HEK293 (cell line): ENCODE results near the gene CDYL2.

Experiments used
- CTCF ChIA-PET: fragments of 350-600 bp; formaldehyde crosslinking; extraction: SDS; loops from one replicate; lab custom pipeline; 2021; ENCODE audit warnings: antibody characterized with exemption; lab: Yijun Ruan, JAX
- POLR2A ChIA-PET: fragments of 300-600 bp; formaldehyde crosslinking; extraction: SDS; loops from one replicate; lab custom pipeline; 2020; ENCODE audit warnings: antibody characterized with exemption, inconsistent platforms; lab: Yijun Ruan, JAX
- H3K27ac ChIP-seq: fragments of 200-500 bp; sonication (Bioruptor generic); 2 replicates; pipeline ENCODE4 v1.5.1; 2014; ENCODE audit warnings: low read depth, low read length, control low read depth, inconsistent platforms; ENCODE audit errors: extremely low read depth
- H3K36me3 ChIP-seq, 2 experiments: fragments of 200-500 bp in 1 of 2; sonication (Bioruptor generic) in 1 of 2; 1 replicate in 1 of 2; 2 replicates in 1 of 2; pipeline ENCODE4 v1.5.1; 2014 to 2017; ENCODE audit warnings: inconsistent platforms in 2 of 2, low read length in 2 of 2; ENCODE audit not compliant: control insufficient read depth in 2 of 2, insufficient read depth in 1 of 2
- H3K4me1 ChIP-seq: fragments of 200-500 bp; sonication (Bioruptor generic); 2 replicates; pipeline ENCODE4 v1.5.1; 2014; ENCODE audit warnings: mild to moderate bottlenecking, low read length, inconsistent platforms; ENCODE audit not compliant: control insufficient read depth, insufficient read depth
- H3K4me3 ChIP-seq: 2 replicates; pipeline ENCODE4 v1.5.1; 2011; ENCODE audit warnings: low read depth, mild to moderate bottlenecking, control low read depth, low read length, moderate library complexity
- H3K9me3 ChIP-seq: fragments of 200-500 bp; sonication (Bioruptor generic); 2 replicates; pipeline ENCODE4 v1.5.1; 2014; ENCODE audit warnings: low read depth, low read length, inconsistent platforms; ENCODE audit not compliant: control insufficient read depth, insufficient read depth
- ATF2 ChIP-seq: fragments of 450-650 bp; formaldehyde crosslinking; IDR thresholded peaks from 2 replicates; pipeline ENCODE4 v1.5.1; 2016; ENCODE audit warnings: missing biosample characterization, missing genetic modification characterization, low read depth
- HOXA7 ChIP-seq: sonication (generic); formaldehyde crosslinking; IDR thresholded peaks from 2 replicates; pipeline ENCODE4 v1.8.1; 2022; ENCODE audit warnings: missing genetic modification reagents, borderline replicate concordance
- KLF16 ChIP-seq: fragments of 450-650 bp; formaldehyde crosslinking; IDR thresholded peaks from 2 replicates; pipeline ENCODE4 v1.5.1; 2017; ENCODE audit warnings: missing biosample characterization, missing genetic modification characterization
- MYNN ChIP-seq: fragments of 450-650 bp; formaldehyde crosslinking; IDR thresholded peaks from 2 replicates; pipeline ENCODE4 v1.5.1; 2016; ENCODE audit warnings: missing biosample characterization, missing genetic modification characterization, borderline replicate concordance
- SETDB1 ChIP-seq: IDR thresholded peaks from one replicate; pipeline ENCODE4 v1.6.1; 2017; ENCODE audit warnings: mild to moderate bottlenecking, low read length, moderate library complexity, mixed read lengths; ENCODE audit not compliant: insufficient read length
- ZBTB6 ChIP-seq: fragments of 450-650 bp; formaldehyde crosslinking; IDR thresholded peaks from 2 replicates; pipeline ENCODE4 v1.5.1; 2017; ENCODE audit warnings: missing biosample characterization, missing genetic modification characterization
- ZNF221 ChIP-seq: fragments of 450-650 bp; formaldehyde crosslinking; IDR thresholded peaks from 2 replicates; pipeline ENCODE4 v1.5.1; 2017; ENCODE audit warnings: missing biosample characterization, missing genetic modification characterization, borderline replicate concordance
- ZNF37A ChIP-seq: fragments of 450-650 bp; IDR thresholded peaks from 2 replicates; pipeline ENCODE4 v1.5.1; 2018; ENCODE audit warnings: missing biosample characterization, missing genetic modification characterization
- ZNF670 ChIP-seq: fragments of 450-650 bp; formaldehyde crosslinking; IDR thresholded peaks from 2 replicates; pipeline ENCODE4 v1.5.1; 2016; ENCODE audit warnings: missing biosample characterization, missing genetic modification characterization, low read depth
- TF ChIP-seq, protein P1 (sequence below): fragments of 450-650 bp; formaldehyde crosslinking; IDR thresholded peaks from 2 replicates; pipeline ENCODE4 v1.5.1; 2016; ENCODE audit warnings: missing biosample characterization, missing genetic modification characterization, low read depth
- TF ChIP-seq, protein P2 (sequence below): fragments of 450-650 bp; formaldehyde crosslinking; IDR thresholded peaks from 2 replicates; pipeline ENCODE4 v1.5.1; 2017; ENCODE audit warnings: missing biosample characterization, missing genetic modification characterization

The CDYL2 gene

GRCh38 chr16:80776856-80777255 is 27.5 kb downstream of the CDYL2 start:
- H3K36me3 ChIP-seq: no peaks in the 10 kb centered on the region
- CTCF ChIA-PET: interaction anchor here (1.2 to 1.4 kb wide), 2 partner anchors 9 to 26 kb away, joined by 3 read pairs; no protein-coding TSS in a partner anchor

DNA sequence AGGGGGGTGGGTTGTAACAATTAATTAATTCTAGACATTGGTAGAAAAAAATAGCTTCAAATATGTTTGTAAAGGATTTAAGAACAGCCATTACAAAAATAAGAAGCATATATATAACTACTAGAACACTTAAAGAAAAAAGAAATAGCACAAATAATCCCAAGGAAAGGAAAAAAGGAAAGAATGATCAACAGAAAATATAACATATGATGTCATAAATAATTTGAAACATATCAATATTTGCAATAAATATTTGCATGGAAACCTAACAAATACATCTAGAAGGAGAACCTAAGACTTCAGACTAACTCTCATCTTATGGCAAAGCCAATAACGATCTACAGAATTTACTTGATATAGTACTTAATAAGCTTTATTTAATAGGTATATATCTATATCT is 28.9 kb downstream of the CDYL2 start:
- POLR2A ChIA-PET: no interaction called here
- H3K27ac ChIP-seq: no peak overlapping the region
- H3K36me3 ChIP-seq: no peaks in the 10 kb centered on the region
- H3K9me3 ChIP-seq: no peaks in the 10 kb centered on the region
- no peak overlapping the region for H3K4me3 ChIP-seq
- H3K4me1 ChIP-seq: no peaks in the 10 kb centered on the region
- CTCF ChIA-PET: interaction anchor here (0.8 to 2.4 kb wide), 2 partner anchors 191 to 249 kb away, joined by 4 to 8 read pairs; no protein-coding TSS in a partner anchor
- TF ChIP-seq, protein P1, sequence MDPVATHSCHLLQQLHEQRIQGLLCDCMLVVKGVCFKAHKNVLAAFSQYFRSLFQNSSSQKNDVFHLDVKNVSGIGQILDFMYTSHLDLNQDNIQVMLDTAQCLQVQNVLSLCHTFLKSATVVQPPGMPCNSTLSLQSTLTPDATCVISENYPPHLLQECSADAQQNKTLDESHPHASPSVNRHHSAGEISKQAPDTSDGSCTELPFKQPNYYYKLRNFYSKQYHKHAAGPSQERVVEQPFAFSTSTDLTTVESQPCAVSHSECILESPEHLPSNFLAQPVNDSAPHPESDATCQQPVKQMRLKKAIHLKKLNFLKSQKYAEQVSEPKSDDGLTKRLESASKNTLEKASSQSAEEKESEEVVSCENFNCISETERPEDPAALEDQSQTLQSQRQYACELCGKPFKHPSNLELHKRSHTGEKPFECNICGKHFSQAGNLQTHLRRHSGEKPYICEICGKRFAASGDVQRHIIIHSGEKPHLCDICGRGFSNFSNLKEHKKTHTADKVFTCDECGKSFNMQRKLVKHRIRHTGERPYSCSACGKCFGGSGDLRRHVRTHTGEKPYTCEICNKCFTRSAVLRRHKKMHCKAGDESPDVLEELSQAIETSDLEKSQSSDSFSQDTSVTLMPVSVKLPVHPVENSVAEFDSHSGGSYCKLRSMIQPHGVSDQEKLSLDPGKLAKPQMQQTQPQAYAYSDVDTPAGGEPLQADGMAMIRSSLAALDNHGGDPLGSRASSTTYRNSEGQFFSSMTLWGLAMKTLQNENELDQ (tag by site-specific recombination): no peak
- TF ChIP-seq ATF2 (peak; percentile 71), HOXA7 (CRISPR knock-in tag) (no peak)

More at GRCh38 chr16:80776856-80777255, 27.5 kb downstream of the CDYL2 start:
- Histone ChIP-seq H3K4me1 (no peaks in the 10 kb centered on the region), H3K9me3 (no peaks in the 10 kb centered on the region), H3K27ac (no peak overlapping the region), H3K4me3 (no peak overlapping the region)
- no peak for TF ChIP-seq ZNF670 (tag by site-specific recombination)
- TF ChIP-seq, protein P2, sequence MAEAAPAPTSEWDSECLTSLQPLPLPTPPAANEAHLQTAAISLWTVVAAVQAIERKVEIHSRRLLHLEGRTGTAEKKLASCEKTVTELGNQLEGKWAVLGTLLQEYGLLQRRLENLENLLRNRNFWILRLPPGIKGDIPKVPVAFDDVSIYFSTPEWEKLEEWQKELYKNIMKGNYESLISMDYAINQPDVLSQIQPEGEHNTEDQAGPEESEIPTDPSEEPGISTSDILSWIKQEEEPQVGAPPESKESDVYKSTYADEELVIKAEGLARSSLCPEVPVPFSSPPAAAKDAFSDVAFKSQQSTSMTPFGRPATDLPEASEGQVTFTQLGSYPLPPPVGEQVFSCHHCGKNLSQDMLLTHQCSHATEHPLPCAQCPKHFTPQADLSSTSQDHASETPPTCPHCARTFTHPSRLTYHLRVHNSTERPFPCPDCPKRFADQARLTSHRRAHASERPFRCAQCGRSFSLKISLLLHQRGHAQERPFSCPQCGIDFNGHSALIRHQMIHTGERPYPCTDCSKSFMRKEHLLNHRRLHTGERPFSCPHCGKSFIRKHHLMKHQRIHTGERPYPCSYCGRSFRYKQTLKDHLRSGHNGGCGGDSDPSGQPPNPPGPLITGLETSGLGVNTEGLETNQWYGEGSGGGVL (tag by site-specific recombination): no peak
- TF ChIP-seq ZBTB6 (tag by site-specific recombination): no peak
- TF ChIP-seq ZNF221 (tag by site-specific recombination): no peak
- no peak for TF ChIP-seq ZNF37A
- POLR2A ChIA-PET: no interaction called here

- ChIA-PET POLR2A (no interaction called here), CTCF (interaction anchor here (0.6 to 0.7 kb wide), 2 partner anchors 36 to 1106 kb away, joined by 3 read pairs; no protein-coding TSS in a partner anchor)
- H3K4me1 ChIP-seq: no peaks in the 10 kb centered on the region
- no peak overlapping the region for H3K27ac ChIP-seq
- no peak overlapping the region for H3K4me3 ChIP-seq
- no peak for TF ChIP-seq KLF16 (tag by site-specific recombination)
- TF ChIP-seq SETDB1: no peak
- no peak for TF ChIP-seq MYNN (tag by site-specific recombination)
- no peaks in the 10 kb centered on the region for H3K36me3 ChIP-seq
- no peaks in the 10 kb centered on the region for H3K9me3 ChIP-seq
Observed at GRCh38 chr16:80766798-80767197, 37.6 kb downstream of the CDYL2 start.
